Ureter (tissue), 1 donor: ENCODE data around the gene KCNQ1. TPM values are rescaled to one million over a fixed set of nuclear protein-coding genes. Genes with fewer than 3 reads are reported as not detected.
A peak's percentile ranks its signal among the peaks of the same experiment; 100 is the strongest.
"Not testable (repeated sequence)": the region's sequence is repeated elsewhere in the genome, so short reads cannot be mapped to it uniquely, and the experiment has no call there.

ENCODE experiments used
- DNase-seq: peaks from one replicate; pipeline ENCODE4 v3.0.0-alpha.2; 2020; ENCODE audit warnings: low spot score
- total RNA-seq: library from RNA; stranded (reverse); gene quantifications from one replicate; pipeline ENCODE4 v1.2.4, GENCODE V29; 2023
- donor health status: DM: yes; HTN: yes; CAD: no.

KCNQ1 gene
- total RNA-seq, 1 donor from 2014 or later, result 63.0 TPM

DNA sequence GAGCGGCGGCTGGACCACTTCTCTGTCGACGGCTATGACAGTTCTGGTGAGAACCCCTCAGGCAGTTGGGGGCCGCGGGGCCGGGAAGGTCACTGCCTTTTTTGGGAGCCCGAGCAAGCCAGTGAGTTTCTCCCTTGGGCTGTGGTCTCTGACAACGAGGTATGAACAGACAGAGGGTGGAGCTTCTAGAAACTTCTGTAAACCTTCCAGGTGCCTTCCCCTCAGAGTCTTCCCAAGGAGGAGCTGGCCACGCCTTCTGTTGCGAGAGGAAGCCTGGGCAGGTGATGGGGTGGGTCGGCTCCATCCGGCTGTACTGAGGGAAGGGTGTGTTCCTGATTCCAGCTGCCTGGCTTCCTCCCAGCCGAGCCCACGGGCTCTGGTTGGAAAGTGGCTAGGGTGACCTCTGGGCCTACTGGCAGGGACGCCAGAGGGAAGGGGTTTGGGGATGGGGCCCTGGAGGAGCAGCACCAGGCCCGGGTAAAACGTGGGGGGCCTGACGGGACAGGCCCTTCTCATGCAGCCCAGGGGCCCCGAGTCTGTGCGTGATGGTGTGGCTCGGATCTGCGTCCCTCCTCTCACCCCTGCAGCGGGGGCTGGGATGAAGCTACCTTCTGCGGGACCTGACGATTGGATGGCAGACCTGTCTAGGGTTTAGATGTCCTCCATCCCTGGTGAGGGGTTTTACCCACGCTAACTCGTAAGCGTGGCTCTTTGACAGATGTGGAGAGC is 144.2 kb downstream of the KCNQ1 start:
- DNase-seq, result peak; percentile 38

DNA sequence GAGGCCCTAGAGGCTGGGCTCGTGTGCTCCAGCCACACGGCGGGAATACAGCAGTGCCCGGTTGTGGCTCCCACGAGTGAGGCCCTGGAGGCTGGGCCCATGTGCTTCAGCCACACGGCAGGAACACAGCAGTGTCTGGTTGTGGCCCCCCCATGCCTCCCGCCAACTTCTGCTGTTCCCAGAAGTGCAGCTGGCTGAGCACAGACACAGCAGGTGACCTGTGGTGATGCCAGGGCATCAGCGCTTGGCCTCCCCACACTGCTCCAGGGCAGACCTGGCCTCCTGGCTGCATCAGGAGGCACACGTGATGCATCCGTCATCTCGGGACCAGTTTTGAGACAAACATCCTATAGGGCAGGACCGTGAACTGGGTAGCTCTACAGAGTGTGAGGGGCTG is 144.7 kb downstream of the KCNQ1 start:
- no peak for DNase-seq

- DNase-seq, result no peak
These were observed 145.5 kb downstream of the KCNQ1 start for GRCh38 chr11:2590131-2590964.

DNA sequence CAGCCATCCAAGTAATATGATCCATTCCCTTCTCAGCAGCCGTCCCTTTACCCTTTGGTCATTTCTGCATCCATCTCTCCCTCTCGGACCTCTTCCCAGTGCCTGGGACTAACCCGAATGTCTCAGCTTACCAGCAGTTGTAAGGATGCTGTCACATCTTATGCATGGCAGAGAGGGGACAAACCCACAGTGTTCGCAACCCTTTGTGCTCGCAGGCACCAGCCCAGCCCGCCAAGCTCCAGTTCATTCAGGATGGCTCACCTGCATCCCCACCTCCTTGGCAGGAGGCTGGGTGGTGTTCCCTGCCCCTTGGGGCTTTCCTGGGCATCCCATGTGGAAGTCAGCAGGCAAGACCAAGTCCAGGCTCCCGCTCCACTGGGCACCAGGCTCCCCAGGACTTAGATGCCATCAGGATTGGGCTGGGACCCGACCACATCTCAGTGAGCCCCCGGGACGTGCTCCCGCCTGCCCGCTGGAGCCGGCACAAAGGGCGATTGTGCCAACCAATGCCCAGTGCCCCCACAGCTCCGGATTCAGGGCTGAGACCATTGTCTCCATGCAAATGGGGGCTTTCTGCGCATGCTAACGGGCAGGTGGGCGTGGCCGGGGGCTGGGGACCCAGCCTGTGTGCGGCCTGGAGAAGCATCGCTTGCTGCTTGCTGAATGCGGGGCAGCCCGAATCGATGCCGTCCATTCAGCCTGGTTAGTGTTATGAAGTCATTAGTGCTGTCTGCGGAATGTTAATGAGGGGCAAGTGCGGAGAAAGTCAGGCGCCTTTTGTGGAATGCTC is 146.4 kb downstream of the KCNQ1 start:
- DNase-seq, result peak; percentile 39

DNA sequence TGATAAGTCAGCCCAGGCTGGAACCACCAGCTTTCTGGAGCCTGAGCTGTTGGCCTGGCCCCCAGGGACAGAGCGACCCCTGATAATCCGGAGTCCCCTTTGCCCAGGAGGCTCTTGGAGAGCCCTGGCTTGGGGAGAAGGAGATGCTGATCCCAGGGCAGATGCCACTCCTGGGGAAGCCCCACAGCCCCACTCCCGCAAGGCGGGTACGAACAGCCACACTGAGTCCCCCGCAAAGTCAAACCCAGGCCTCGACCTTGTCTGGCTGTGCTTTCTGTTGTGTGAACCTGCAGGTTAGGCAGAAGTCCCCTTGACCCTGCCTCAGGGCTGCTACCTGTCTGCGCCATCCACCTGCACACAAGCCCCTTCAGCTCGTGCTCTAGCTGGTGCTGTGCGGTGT is 147.0 kb downstream of the KCNQ1 start:
- DNase-seq, result no peak

- peak; percentile 37 for DNase-seq
These were observed 148.0 kb downstream of the KCNQ1 start for GRCh38 chr11:2592559-2593392.

- DNase-seq, result no peak
These were observed 148.7 kb downstream of the KCNQ1 start for GRCh38 chr11:2593393-2593950.

DNA sequence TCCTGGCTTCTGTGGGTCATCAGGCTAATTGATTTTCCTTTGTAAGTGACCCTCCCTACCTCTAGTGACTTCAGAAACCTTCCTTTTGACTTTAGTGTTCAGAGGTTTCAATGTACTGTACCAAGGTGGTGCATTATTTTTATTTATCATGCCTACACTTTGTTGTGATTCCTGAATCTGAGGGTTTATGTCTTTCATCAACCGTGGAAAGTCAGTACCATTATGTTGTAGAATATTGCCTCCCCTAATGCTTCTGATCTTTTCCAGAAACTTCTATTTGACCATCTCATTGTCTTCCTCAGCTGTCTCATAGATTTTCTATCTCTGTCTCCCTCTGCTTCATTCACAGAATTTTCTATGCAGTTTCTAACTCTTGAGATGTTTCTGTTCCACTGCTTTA is 149.5 kb downstream of the KCNQ1 start:
- DNase-seq, result no peak

GRCh38 chr11:2595204-2595603 is 150.4 kb downstream of the KCNQ1 start:
- DNase-seq, result no peak

DNA sequence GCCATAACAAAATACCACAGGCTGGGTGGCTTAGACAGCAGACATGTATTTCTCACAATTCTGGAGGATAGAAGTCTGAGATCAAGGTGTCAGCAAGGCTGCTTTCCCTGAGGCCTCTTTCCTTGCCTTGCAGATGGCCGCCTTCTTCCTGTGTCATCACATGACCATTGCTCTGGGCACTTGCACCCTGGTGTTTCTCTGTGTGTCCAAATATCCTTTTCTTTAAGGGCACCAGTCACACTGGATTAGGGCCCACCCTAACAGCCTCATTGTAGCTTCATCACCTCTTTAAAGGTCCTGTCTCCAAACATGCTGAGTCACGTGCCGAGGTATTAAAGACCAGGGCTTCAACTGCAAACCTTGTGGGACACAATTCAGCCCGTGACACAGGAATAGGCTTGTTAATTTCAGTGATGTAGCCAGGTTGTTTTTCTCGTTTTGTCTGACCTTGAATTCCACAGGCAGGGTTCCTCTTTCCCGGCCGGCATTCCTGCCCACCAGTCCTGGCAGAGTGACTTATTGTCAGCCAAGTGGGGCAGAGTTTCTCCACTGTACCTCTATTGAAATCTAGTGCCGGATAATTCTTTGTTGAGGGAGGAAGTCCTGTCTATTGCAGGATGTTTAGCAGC is 154.9 kb downstream of the KCNQ1 start:
- peak; percentile 42 for DNase-seq

DNA sequence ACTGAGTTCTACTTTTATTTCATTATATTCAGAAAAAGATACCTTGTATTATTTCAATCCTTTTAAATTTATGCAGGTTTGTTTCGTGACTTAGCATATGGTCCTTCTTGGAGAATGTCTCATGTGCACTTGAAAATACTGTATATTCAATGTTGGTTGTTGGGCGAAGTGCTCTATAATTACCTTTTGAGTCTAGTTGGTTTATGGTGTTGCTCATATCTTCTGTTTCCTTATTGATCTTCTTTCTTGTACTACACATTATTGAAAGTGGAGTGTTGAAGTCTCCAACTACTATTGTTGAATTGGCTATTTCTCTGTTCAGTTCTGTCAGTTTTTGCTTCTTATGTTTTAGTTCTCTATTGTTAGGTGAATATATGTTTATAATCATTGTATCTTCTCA is 164.5 kb downstream of the KCNQ1 start:
- no peak for DNase-seq

DNA sequence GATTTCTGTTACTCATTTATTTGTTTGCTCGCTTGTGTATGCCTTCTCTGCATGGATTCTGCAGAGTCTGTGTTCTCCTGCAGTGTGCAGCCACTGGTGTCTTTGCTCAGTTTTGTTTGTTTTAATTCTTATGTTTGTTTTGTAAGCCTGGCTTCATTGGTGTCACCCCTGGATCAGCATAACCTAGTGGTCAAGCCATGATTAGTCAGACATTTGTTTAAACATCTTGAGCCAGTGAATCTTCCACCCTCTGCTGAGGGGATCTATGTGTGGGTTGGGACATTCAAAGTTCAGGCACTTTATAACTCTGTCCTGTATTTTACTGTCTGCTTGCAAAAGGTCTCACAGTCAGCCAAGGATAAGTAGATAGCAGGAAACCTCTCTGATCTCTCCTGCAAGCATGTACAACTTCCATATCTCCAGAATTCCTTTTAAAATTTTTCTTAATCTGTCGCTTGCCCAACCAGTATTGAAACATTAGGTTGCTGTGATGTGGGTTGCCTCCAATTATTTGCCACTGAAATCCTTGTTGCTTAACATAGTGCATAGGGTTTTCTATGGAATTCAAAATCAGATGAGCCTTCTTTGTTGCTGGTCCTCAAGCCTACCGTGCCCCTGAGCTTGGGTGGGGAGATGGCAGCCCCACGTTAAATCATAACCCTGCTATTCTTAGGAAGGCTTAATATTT is 168.2 kb downstream of the KCNQ1 start:
- DNase-seq, result no peak

DNA sequence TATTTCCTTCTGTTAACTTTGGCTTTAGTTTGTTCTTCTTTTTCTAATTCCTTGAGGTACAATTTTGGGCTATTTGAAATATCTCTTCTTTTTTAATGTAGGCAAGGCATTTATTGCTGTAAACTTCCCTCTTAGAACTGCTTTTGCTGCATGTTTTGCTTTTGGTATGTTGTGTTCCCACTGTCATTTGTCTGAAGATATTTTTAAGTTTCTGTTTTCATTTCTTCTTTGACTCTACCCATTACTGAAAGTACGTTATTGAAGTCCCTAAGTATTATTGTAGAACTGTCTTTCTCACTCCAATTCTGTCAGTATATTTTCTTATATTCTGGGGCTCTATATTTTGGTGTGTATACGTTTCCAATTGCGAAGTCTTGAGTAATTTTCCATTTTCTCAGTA is 177.1 kb downstream of the KCNQ1 start:
- no peak for DNase-seq

GRCh38 chr11:2625183-2625582 is 180.4 kb downstream of the KCNQ1 start:
- DNase-seq, result no peak

- no peak for DNase-seq
These were observed 185.9 kb downstream of the KCNQ1 start for GRCh38 chr11:2630679-2631078.

DNA sequence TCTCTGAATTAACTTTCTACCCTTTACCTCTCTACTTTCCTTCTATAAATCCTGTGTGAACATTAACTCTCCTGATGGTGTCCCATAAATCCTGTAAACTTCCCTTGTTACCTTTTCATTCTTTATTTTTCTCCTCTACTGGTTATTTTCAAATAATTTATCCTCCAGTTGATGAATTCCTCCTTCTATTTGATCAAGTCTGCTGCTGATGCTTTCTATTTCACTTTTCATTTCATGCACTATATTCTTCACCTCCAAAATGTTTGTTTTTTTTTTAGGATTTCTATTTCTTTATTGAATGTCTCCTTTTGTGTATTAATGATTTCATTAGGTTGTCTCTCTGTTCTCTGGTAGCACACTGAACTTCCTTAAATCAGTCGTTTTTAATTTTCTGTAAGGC is 186.4 kb downstream of the KCNQ1 start:
- DNase-seq, result no peak

DNA sequence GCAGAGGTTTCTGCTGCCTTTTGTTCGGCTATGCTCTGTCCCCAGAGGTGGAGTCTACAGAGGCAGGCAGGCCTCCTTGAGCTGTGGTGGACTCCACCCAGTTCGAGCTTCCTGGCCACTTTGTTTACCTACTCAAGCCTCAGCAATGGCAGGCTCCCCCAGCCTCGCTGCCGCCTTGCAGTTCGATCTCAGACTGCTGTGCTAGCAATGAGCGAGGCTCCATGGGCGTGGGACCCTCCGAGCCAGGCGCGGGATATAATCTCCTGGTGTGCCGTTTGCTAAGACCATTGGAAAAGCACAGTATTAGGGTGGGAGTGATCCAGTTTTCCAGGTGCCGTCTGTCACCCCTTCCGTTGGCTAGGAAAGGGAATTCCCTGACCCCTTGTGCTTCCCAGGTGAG is 195.0 kb downstream of the KCNQ1 start:
- DNase-seq, result not testable (repeated sequence)

DNA sequence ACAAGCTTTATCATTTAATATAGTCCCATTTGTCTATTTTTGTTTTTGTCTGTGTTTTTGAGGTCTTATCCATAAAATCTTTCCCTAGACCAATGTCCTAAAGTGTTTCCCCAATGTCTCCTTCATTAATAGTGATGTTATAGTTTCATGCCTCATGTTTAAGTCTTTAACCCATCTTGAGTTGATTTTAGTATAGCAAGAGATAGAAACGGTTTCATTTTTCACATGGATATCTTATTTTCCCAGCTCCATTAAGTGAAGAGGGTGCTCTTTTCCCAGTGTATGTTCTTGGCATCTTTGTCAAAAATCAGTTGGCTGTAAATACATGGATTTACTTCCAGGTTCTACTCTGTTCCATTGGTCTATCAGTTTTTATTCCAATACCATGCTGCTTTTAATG is 196.8 kb downstream of the KCNQ1 start:
- no peak for DNase-seq

DNA sequence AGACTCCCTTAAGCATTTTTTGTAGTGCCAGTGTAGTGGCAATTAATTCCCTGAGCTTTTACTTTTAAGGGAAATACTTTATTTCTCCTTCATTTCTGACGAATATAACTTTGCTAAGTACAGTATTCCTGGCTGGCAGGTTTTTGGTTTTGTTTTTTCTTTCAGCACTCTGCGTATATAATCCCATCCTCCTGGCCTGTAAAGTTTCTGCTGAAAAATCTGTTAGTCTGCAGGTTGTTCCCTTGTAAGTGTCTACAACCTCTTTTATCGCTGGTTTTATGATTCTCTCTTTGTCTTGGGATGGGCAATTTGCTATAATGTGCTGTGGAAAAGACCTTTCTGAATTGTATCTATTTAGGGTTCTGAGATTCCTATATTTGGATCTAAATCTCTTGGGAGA is 198.9 kb downstream of the KCNQ1 start:
- DNase-seq, result no peak
